ENCODE data around the gene TNFSF11. TPM values are rescaled to one million over a fixed set of nuclear protein-coding genes. Genes with fewer than 3 reads are reported as not detected.

TNFSF11 gene
- total RNA-seq, 1 donor from 2014 or later, result not detected

GRCh38 chr13:42575938-42576337, 2.0 kb downstream of the TNFSF11 start:
- H3K27me3 ChIP-seq, result no peaks in the 10 kb centered on the region
- H3K27ac ChIP-seq, result no peak overlapping the region
- no peaks in the 10 kb centered on the region for H3K4me1 ChIP-seq
- no peaks in the 10 kb centered on the region for H3K36me3 ChIP-seq
- intact Hi-C loops (cut with DNase I), result no loop called here
- no peaks in the 10 kb centered on the region for H3K9me3 ChIP-seq
- H3K4me3 ChIP-seq, result no peak overlapping the region
- no peak for DNase-seq (ENCODE audit: low spot score in 2 of 2)
- TF ChIP-seq, protein P1, sequence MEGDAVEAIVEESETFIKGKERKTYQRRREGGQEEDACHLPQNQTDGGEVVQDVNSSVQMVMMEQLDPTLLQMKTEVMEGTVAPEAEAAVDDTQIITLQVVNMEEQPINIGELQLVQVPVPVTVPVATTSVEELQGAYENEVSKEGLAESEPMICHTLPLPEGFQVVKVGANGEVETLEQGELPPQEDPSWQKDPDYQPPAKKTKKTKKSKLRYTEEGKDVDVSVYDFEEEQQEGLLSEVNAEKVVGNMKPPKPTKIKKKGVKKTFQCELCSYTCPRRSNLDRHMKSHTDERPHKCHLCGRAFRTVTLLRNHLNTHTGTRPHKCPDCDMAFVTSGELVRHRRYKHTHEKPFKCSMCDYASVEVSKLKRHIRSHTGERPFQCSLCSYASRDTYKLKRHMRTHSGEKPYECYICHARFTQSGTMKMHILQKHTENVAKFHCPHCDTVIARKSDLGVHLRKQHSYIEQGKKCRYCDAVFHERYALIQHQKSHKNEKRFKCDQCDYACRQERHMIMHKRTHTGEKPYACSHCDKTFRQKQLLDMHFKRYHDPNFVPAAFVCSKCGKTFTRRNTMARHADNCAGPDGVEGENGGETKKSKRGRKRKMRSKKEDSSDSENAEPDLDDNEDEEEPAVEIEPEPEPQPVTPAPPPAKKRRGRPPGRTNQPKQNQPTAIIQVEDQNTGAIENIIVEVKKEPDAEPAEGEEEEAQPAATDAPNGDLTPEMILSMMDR (IDR thresholded peaks at IDR 0.05), result no peak

- no peak overlapping the region for H3K4me3 ChIP-seq
Measured at GRCh38 chr13:42577538-42577937, 3.6 kb downstream of the TNFSF11 start.

GRCh38 chr13:42580644-42581043, 6.7 kb downstream of the TNFSF11 start:
- DNase-seq (ENCODE audit: low spot score in 2 of 2), result no peak
- Histone ChIP-seq H3K9me3 (no peaks in the 10 kb centered on the region), H3K4me1 (no peaks in the 10 kb centered on the region), H3K4me3 (no peak overlapping the region), H3K27me3 (no peaks in the 10 kb centered on the region), H3K36me3 (no peaks in the 10 kb centered on the region), H3K27ac (no peak overlapping the region)
- intact Hi-C loops (cut with DNase I), result no loop called here
- TF ChIP-seq, protein P1 (IDR thresholded peaks at IDR 0.05), result no peak

More at GRCh38 chr13:42577538-42577937, 3.6 kb downstream of the TNFSF11 start:
- no peaks in the 10 kb centered on the region for H3K36me3 ChIP-seq
- no peaks in the 10 kb centered on the region for H3K4me1 ChIP-seq
- no peaks in the 10 kb centered on the region for H3K9me3 ChIP-seq
- no peak overlapping the region for H3K27ac ChIP-seq
- no peaks in the 10 kb centered on the region for H3K27me3 ChIP-seq
- TF ChIP-seq, protein P1 (IDR thresholded peaks at IDR 0.05), result no peak
- intact Hi-C loops (cut with DNase I), result no loop called here
- DNase-seq (ENCODE audit: low spot score in 2 of 2), result no peak

DNA sequence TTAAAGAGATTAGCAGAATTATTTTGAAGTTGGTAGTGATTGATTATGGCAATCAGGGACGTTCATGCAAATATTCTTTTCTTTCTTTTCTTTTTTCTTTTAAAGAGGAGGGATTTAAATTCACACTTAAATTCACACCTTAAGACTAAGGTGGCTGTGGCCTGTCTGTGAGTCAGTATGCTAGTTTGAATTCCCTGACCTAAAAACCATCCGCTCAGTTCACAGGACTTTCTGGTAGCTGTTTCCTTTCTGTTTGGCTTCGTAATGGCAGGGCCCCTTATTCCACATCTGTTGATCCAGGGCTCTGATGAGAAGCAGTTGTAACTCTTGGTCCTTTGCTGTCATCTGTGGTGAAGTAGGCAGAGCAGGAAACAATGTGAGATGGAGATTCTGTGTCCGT, 7.5 kb downstream of the TNFSF11 start:
- Histone ChIP-seq H3K27ac (no peak overlapping the region), H3K27me3 (no peaks in the 10 kb centered on the region), H3K4me1 (no peaks in the 10 kb centered on the region), H3K36me3 (no peaks in the 10 kb centered on the region), H3K9me3 (no peaks in the 10 kb centered on the region), H3K4me3 (no peak overlapping the region)
- no peak for DNase-seq (ENCODE audit: low spot score in 2 of 2)
- TF ChIP-seq, protein P1 (IDR thresholded peaks at IDR 0.05), result no peak
- intact Hi-C loops (cut with DNase I), result no loop called here

DNA sequence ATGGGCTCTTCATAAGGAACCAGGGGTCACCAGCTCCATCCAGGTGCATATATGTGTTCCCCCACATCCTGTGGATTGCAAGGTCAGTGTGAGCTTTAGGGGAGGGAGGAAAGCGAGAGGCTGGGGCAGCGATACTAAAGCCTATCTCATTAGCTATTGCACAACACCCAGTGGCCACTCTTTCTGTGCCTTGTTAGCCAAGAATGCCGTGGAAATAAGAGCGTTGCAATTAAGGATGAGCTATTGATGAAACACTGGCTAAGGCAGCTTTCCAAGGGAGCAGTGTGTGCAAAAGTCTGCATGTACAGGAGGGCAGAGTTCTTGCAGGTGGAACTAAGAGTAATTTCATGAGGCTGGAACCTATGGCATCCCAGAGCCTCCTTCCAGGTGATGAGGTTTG, 17.6 kb downstream of the TNFSF11 start:
- intact Hi-C loops (cut with DNase I), result loop anchor here (10.0 kb wide), 1 partner anchor 1283 kb away; the partner anchor contains the start of genes CCDC122 and LACC1
- Histone ChIP-seq H3K4me1 (no peaks in the 10 kb centered on the region), H3K27me3 (no peaks in the 10 kb centered on the region), H3K9me3 (no peaks in the 10 kb centered on the region), H3K4me3 (no peak overlapping the region), H3K36me3 (no peaks in the 10 kb centered on the region), H3K27ac (no peak overlapping the region)
- TF ChIP-seq, protein P1 (IDR thresholded peaks at IDR 0.05), result no peak
- no peak for DNase-seq (ENCODE audit: low spot score in 2 of 2)
